HCT116 (cell line): ENCODE data around the gene GH2. TPM values are rescaled to one million over a fixed set of nuclear protein-coding genes. Genes with fewer than 3 reads are reported as not detected.

Experiments
- ATAC-seq: fragments of 200-7000 bp; cut with Tn5 transposase; 2 replicates; pipeline ENCODE4 v1.9.1; 2020; ENCODE audit warnings: mild to moderate bottlenecking, moderate library complexity
- BruUV-seq: library from RNA; stranded (reverse); fragments of 400-500 nt; replicated peaks from 2 replicates; lab custom pipeline; 2021; lab: Mats Ljungman, UMichigan
- CTCF ChIA-PET: fragments of 300-600 bp; sonication (Branson Sonifier 250); formaldehyde crosslinking; loops from one replicate; lab custom pipeline; 2021; ENCODE audit warnings: antibody characterized with exemption; lab: Charles Lee
- POLR2A ChIA-PET: fragments of 300-600, 350-600 bp; sonication (Branson Sonifier 250); formaldehyde crosslinking; loops from one replicate; lab custom pipeline; 2021; ENCODE audit warnings: antibody characterized with exemption; lab: Charles Lee
- RAD21 ChIA-PET, 2 experiments: fragments of 300-600 bp; sonication (Branson Sonifier 250); formaldehyde crosslinking; loops; one replicate each; lab custom pipeline; 2023; ENCODE audit warnings: low total read pairs in 2 of 2; ENCODE audit not compliant: uncharacterized antibody in 2 of 2, unreplicated experiment in 2 of 2, low non-redundant PET in 1 of 2; lab: Charles Lee
- DNase-seq: peaks from one replicate; pipeline ENCODE4 v3.0.0-alpha.2; 2010; ENCODE audit warnings: low read depth, low spot score
- H2AFZ ChIP-seq: fragments of 200-600 bp; shearing (Covaris generic), sonication (generic); 2 replicates; pipeline ENCODE4 v1.6.1; 2017; ENCODE audit warnings: low read depth, mixed run types, mixed read lengths, antibody characterized with exemption, low read length; ENCODE audit not compliant: poor library complexity, severe bottlenecking
- H3K27ac ChIP-seq: 2 replicates; pipeline ENCODE4 v1.5.1; 2012; ENCODE audit warnings: low read depth, low read length
- H3K27me3 ChIP-seq: fragments of 200-600 bp; sonication (generic); 2 replicates; pipeline ENCODE4 v1.6.1; 2016; ENCODE audit warnings: mixed run types, low read length, mixed read lengths; ENCODE audit not compliant: insufficient read depth
- H3K36me3 ChIP-seq, 2 experiments: fragments of 200-500 bp in 1 of 2; fragments of 200-600 bp in 1 of 2; sonication (Bioruptor generic) in 1 of 2; sonication (generic) in 1 of 2; 2 replicates each; pipeline versions ENCODE4 v1.5.1 to v1.6.1; 2014 to 2016; ENCODE audit warnings: low read length in 2 of 2, inconsistent platforms in 1 of 2, mixed read lengths in 1 of 2, mixed run types in 1 of 2; ENCODE audit not compliant: insufficient read depth in 2 of 2, control insufficient read depth in 1 of 2
- H3K4me1 ChIP-seq, 2 experiments: fragments of 200-600 bp in 1 of 2; sonication (generic) in 1 of 2; 2 replicates each; pipeline versions ENCODE4 v1.5.1 to v1.6.1; 2012 to 2017; ENCODE audit warnings: low read length in 2 of 2, inconsistent platforms in 1 of 2, mild to moderate bottlenecking in 1 of 2, mixed read lengths in 1 of 2, mixed run types in 1 of 2, moderate library complexity in 1 of 2; ENCODE audit not compliant: insufficient read depth in 2 of 2, control insufficient read depth in 1 of 2
- H3K4me2 ChIP-seq: fragments of 200-600 bp; sonication (generic); 2 replicates; pipeline ENCODE4 v1.6.1; 2017; ENCODE audit warnings: mixed run types, low read length, mixed read lengths
- H3K4me3 ChIP-seq, 2 experiments: fragments of 200-600 bp in 1 of 2; sonication (generic) in 1 of 2; replicated peaks in 1 of 2; 2 replicates each; pipeline ENCODE4 v1.5.1; 2011 to 2016; ENCODE audit warnings: low read length in 2 of 2, control low read depth in 1 of 2, low read depth in 1 of 2, mild to moderate bottlenecking in 1 of 2, mixed read lengths in 1 of 2, mixed run types in 1 of 2
- H3K79me2 ChIP-seq: fragments of 200-600 bp; sonication (generic); 2 replicates; pipeline ENCODE4 v1.6.1; 2017; ENCODE audit warnings: mild to moderate bottlenecking, mixed run types, low read length, moderate library complexity, mixed read lengths; ENCODE audit not compliant: insufficient read depth
- H3K9ac ChIP-seq: fragments of 200-600 bp; sonication (generic); 2 replicates; pipeline ENCODE4 v1.6.1; 2016; ENCODE audit warnings: low read length, mixed read lengths
- H3K9me2 ChIP-seq: fragments of 200-600 bp; sonication (generic), shearing (Covaris generic); 2 replicates; pipeline ENCODE4 v1.6.1; 2017; ENCODE audit warnings: mixed run types, mild to moderate bottlenecking, moderate library complexity; ENCODE audit not compliant: insufficient read depth
- H3K9me3 ChIP-seq, 2 experiments: fragments of 200-500 bp in 1 of 2; fragments of 200-600 bp in 1 of 2; sonication (Bioruptor generic) in 1 of 2; sonication (generic) in 1 of 2; 2 replicates each; pipeline ENCODE4 v1.6.1; 2014 to 2017; ENCODE audit warnings: low read length in 2 of 2, mixed read lengths in 2 of 2, inconsistent platforms in 1 of 2, low read depth in 1 of 2, mild to moderate bottlenecking in 1 of 2, mixed run types in 1 of 2, moderate library complexity in 1 of 2; ENCODE audit not compliant: control insufficient read depth in 1 of 2, insufficient read depth in 1 of 2
- H4K20me1 ChIP-seq: fragments of 200-600 bp; sonication (generic), shearing (Covaris generic); 2 replicates; pipeline ENCODE4 v1.6.1; 2017; ENCODE audit warnings: mixed run types, mild to moderate bottlenecking, moderate library complexity; ENCODE audit not compliant: insufficient read depth
- ATF3 ChIP-seq: IDR thresholded peaks from 2 replicates; pipeline ENCODE4 v1.6.1; 2012
- CTCF ChIP-seq, 3 experiments: fragments of 200-600 bp in 1 of 3; sonication (generic) in 1 of 3; IDR thresholded peaks in 2 of 3; conservative IDR thresholded peaks in 1 of 3; 2 replicates each; pipeline ENCODE4 v1.5.1; 2012 to 2017; ENCODE audit warnings: low read depth in 2 of 3, low read length in 2 of 3, antibody characterized with exemption in 1 of 3, borderline replicate concordance in 1 of 3, control low read depth in 1 of 3, mild to moderate bottlenecking in 1 of 3, mixed read lengths in 1 of 3, mixed run types in 1 of 3, moderate library complexity in 1 of 3; ENCODE audit not compliant: insufficient read depth in 1 of 3
- EZH2 ChIP-seq: fragments of 200-600 bp; sonication (generic); IDR thresholded peaks from 2 replicates; pipeline ENCODE4 v1.6.1; 2017; ENCODE audit warnings: antibody characterized with exemption, mixed run types
- EZH2phosphoT487 ChIP-seq: fragments of 200-600 bp; IDR thresholded peaks from 2 replicates; pipeline ENCODE4 v1.6.1; 2018; ENCODE audit warnings: antibody characterized with exemption, borderline replicate concordance
- SP1 ChIP-seq: IDR thresholded peaks from 2 replicates; pipeline ENCODE4 v1.6.1; 2012; ENCODE audit warnings: low read depth
- ZFX ChIP-seq: fragments of 450-650 bp; IDR thresholded peaks from 2 replicates; pipeline ENCODE4 v1.6.1; 2017
- ZNF274 ChIP-seq: fragments of 200-500 bp; sonication (Bioruptor generic); IDR thresholded peaks from 2 replicates; pipeline ENCODE4 v1.6.1; 2014; ENCODE audit warnings: mild to moderate bottlenecking, low read depth, low read length, inconsistent platforms
- intact Hi-C: fragments of 100-400 bp; cut with micrococcal nuclease; formaldehyde crosslinking; loops from 2 replicates; pipeline ENCODE4 v1.10.0; 2022
- total RNA-seq: library from RNA; stranded (reverse); gene quantifications from one replicate; pipeline ENCODE4 v1.2.1, GENCODE V29; 2021; ENCODE audit not compliant: unreplicated experiment

GH2 gene
- total RNA-seq, 1 experiment from 2014 or later = not detected

- POLR2A ChIA-PET = interaction anchor here (2.3 kb wide), 1 partner anchor 227 kb away, joined by 13 read pairs; no protein-coding TSS in a partner anchor
- no peak for ATAC-seq
- no peak overlapping the region for H3K4me2 ChIP-seq
- no TSS peak for BruUV-seq
- no peaks in the 10 kb centered on the region for H3K36me3 ChIP-seq
- RAD21 ChIA-PET = interaction anchor here (1.6 to 2.4 kb wide), 4 partner anchors 28 to 215 kb away, joined by 5 to 20 read pairs (median 8); no protein-coding TSS in a partner anchor
- TF ChIP-seq CTCF (IDR thresholded peaks at IDR 0.05 in 2 of 3, conservative IDR thresholded peaks at IDR 0.05 in 1 of 3; ENCODE audit: borderline replicate concordance in 1 of 3, insufficient read depth in 1 of 3, low read depth in 2 of 3, low read length in 2 of 3) = 0 out of 6 replicates have a peak, but pooled peaks have one; percentile 16 to 23 (median 20)
- no peak for TF ChIP-seq SP1
- TF ChIP-seq ZFX = no peak
- no peak for TF ChIP-seq EZH2phosphoT487
- no peak for TF ChIP-seq ATF3
- TF ChIP-seq EZH2 = no peak
- TF ChIP-seq ZNF274 = no peak
- TF ChIP-seq, all 23 proteins: peak for 1
- Histone ChIP-seq H2AFZ (no peak overlapping the region), H3K4me3 (no peak overlapping the region), H3K4me1 (no peaks in the 10 kb centered on the region), H4K20me1 (no peaks in the 10 kb centered on the region), H3K27me3 (no peaks in the 10 kb centered on the region), H3K9me3 (no peaks in the 10 kb centered on the region), H3K79me2 (no peaks in the 10 kb centered on the region), H3K9ac (no peak overlapping the region), H3K27ac (no peak overlapping the region), H3K9me2 (no peaks in the 10 kb centered on the region)
- CTCF ChIA-PET = interaction anchor here (0.7 to 3.9 kb wide), 17 partner anchors 7 to 501 kb away, joined by 3 to 90 read pairs (median 7); partner anchors contain the start of genes CSHL1 and ICAM2
- DNase-seq = no peak
- intact Hi-C loops = loop anchor here (2.0 kb wide), 1 partner anchor 98 kb away; no protein-coding TSS in a partner anchor
Measured at GRCh38 chr17:63918305-63918704, 36.6 kb upstream of the GH2 start.
